ENCODE data around the gene POTEI. TPM values are rescaled to one million over a fixed set of nuclear protein-coding genes. Genes with fewer than 3 reads are reported as not detected.
"Not testable (repeated sequence)": the region's sequence is repeated elsewhere in the genome, so short reads cannot be mapped to it uniquely, and the experiment has no call there.

POTEI gene
- total RNA-seq, 1 experiment from 2014 or later, result 1.2 TPM

DNA sequence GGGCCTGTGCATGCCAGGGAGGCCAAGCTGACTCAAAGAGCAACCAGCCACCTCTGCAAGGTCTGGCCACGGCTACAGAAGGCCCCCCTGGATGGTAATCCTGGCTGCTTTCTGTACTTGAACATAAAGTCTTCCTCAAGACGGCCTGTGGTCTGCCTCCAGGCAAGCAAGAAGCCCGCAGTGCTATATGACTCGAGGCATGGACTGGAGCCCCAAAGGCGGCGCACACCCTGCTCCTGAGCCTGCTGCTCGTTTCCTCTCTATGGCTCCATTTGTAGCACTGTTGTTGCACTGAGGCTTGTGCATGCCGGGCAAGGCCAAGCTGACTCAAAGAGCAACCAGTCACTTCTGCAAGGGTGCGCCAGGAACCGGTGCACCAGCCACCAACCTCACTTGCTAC, 57.3 kb downstream of the POTEI start:
- RAD21 ChIA-PET (ENCODE audit: low non-redundant PET in 1 of 2, low total read pairs in 2 of 2, uncharacterized antibody in 2 of 2, unreplicated experiment in 2 of 2); H3K27ac ChIP-seq (ENCODE audit: low read depth, low read length); H3K4me1 ChIP-seq (ENCODE audit: control insufficient read depth in 1 of 2, insufficient read depth in 2 of 2, low read length in 2 of 2); BruUV-seq (replicated peaks); H3K4me2 ChIP-seq (ENCODE audit: low read length); H4K20me1 ChIP-seq (ENCODE audit: insufficient read depth); H3K36me3 ChIP-seq (ENCODE audit: control insufficient read depth in 1 of 2, insufficient read depth in 2 of 2, low read length in 2 of 2); H3K9me2 ChIP-seq (ENCODE audit: insufficient read depth); H3K9ac ChIP-seq (ENCODE audit: low read length); DNase-seq (ENCODE audit: low read depth, low spot score); H3K4me3 ChIP-seq (replicated peaks in 1 of 2; ENCODE audit: low read depth in 1 of 2, low read length in 2 of 2); POLR2A ChIA-PET; H2AFZ ChIP-seq (ENCODE audit: low read depth, low read length, poor library complexity, severe bottlenecking); H3K79me2 ChIP-seq (ENCODE audit: insufficient read depth, low read length); intact Hi-C loops (cut with micrococcal nuclease); ATAC-seq; CTCF ChIA-PET; H3K27me3 ChIP-seq (ENCODE audit: insufficient read depth, low read length); H3K9me3 ChIP-seq (ENCODE audit: control insufficient read depth in 1 of 2, insufficient read depth in 1 of 2, low read depth in 1 of 2, low read length in 2 of 2): not testable (repeated sequence)

DNA sequence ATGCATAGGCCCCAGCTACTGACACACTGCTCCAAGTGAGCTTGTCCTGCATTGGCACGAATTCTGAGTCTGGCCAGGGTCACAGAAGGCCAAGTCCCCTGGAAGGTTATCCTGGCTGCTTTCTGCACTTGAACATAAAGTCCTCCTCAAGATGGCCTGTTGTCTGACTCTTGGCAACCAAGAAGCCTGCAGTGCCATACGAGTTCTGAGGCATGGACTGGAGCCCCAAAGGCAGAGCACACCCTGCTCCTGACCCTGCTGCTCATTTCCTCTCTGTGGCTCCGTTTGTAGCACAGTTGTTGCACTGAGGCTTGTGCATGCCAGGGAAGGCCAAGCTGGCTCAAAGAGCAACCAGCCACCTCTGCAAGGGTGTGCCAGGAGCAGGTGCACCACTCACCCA, 57.9 kb downstream of the POTEI start:
- intact Hi-C loops (cut with micrococcal nuclease); H3K4me3 ChIP-seq (replicated peaks in 1 of 2; ENCODE audit: low read depth in 1 of 2, low read length in 2 of 2); H3K36me3 ChIP-seq (ENCODE audit: control insufficient read depth in 1 of 2, insufficient read depth in 2 of 2, low read length in 2 of 2); H3K9ac ChIP-seq (ENCODE audit: low read length); H3K4me1 ChIP-seq (ENCODE audit: control insufficient read depth in 1 of 2, insufficient read depth in 2 of 2, low read length in 2 of 2); H3K27ac ChIP-seq (ENCODE audit: low read depth, low read length); H2AFZ ChIP-seq (ENCODE audit: low read depth, low read length, poor library complexity, severe bottlenecking); DNase-seq (ENCODE audit: low read depth, low spot score); POLR2A ChIA-PET; H3K4me2 ChIP-seq (ENCODE audit: low read length); H3K27me3 ChIP-seq (ENCODE audit: insufficient read depth, low read length); RAD21 ChIA-PET (ENCODE audit: low non-redundant PET in 1 of 2, low total read pairs in 2 of 2, uncharacterized antibody in 2 of 2, unreplicated experiment in 2 of 2); H3K79me2 ChIP-seq (ENCODE audit: insufficient read depth, low read length); ATAC-seq; CTCF ChIA-PET; H3K9me2 ChIP-seq (ENCODE audit: insufficient read depth); H3K9me3 ChIP-seq (ENCODE audit: control insufficient read depth in 1 of 2, insufficient read depth in 1 of 2, low read depth in 1 of 2, low read length in 2 of 2); H4K20me1 ChIP-seq (ENCODE audit: insufficient read depth); BruUV-seq (replicated peaks): not testable (repeated sequence)

DNA sequence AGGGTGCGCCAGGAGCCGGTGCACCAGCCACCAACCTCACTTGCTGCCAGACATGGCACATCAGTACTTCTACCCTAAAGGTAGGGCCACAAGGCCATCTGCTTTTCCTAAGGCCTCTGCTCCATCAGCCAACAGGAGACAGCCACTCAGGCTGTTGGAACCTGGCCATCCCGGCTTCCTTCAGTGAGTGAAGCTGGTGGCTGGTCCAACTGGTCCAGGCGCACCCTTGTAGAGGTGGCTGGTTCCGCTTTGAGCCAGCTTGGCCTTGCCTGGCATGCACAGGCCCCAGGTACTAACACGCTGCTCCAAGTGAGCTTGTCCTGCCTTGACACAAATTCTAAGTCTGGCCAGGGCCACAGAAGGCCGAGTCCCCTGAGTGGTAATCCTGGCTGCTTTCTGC, 58.8 kb downstream of the POTEI start:
- BruUV-seq (replicated peaks); H3K4me1 ChIP-seq (ENCODE audit: control insufficient read depth in 1 of 2, insufficient read depth in 2 of 2, low read length in 2 of 2); H3K4me3 ChIP-seq (replicated peaks in 1 of 2; ENCODE audit: low read depth in 1 of 2, low read length in 2 of 2); intact Hi-C loops (cut with micrococcal nuclease); H3K27me3 ChIP-seq (ENCODE audit: insufficient read depth, low read length); H3K36me3 ChIP-seq (ENCODE audit: control insufficient read depth in 1 of 2, insufficient read depth in 2 of 2, low read length in 2 of 2); RAD21 ChIA-PET (ENCODE audit: low non-redundant PET in 1 of 2, low total read pairs in 2 of 2, uncharacterized antibody in 2 of 2, unreplicated experiment in 2 of 2); H3K9me3 ChIP-seq (ENCODE audit: control insufficient read depth in 1 of 2, insufficient read depth in 1 of 2, low read depth in 1 of 2, low read length in 2 of 2); CTCF ChIA-PET; ATAC-seq; H2AFZ ChIP-seq (ENCODE audit: low read depth, low read length, poor library complexity, severe bottlenecking); H3K79me2 ChIP-seq (ENCODE audit: insufficient read depth, low read length); H3K27ac ChIP-seq (ENCODE audit: low read depth, low read length); POLR2A ChIA-PET; H3K9me2 ChIP-seq (ENCODE audit: insufficient read depth); H3K4me2 ChIP-seq (ENCODE audit: low read length); H4K20me1 ChIP-seq (ENCODE audit: insufficient read depth); H3K9ac ChIP-seq (ENCODE audit: low read length); DNase-seq (ENCODE audit: low read depth, low spot score): not testable (repeated sequence)

DNA sequence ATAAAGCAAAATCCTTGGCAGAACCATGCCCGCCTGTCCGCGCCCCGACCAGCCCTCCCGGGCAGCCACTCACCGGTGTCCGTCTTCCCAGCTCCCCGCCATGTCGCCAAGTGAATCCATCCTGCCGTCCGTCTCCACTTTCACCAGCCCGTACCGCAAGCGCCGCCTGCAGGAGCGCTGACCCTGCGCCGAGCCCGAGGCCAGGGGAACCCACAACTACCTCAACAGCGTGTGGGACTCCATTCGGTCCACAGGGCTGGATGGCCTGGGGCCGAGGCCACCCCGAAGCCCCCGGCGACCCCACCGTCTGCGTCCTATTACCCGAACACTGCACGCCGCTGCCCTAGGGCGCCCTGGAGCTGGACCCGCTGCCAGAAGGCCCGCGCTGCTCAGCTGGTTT, 81.5 kb downstream of the POTEI start:
- H3K9me2 ChIP-seq (ENCODE audit: insufficient read depth); H3K27me3 ChIP-seq (ENCODE audit: insufficient read depth, low read length); H3K9me3 ChIP-seq (ENCODE audit: control insufficient read depth in 1 of 2, insufficient read depth in 1 of 2, low read depth in 1 of 2, low read length in 2 of 2); DNase-seq (ENCODE audit: low read depth, low spot score); POLR2A ChIA-PET; H3K9ac ChIP-seq (ENCODE audit: low read length); H3K4me3 ChIP-seq (replicated peaks in 1 of 2; ENCODE audit: low read depth in 1 of 2, low read length in 2 of 2); H3K79me2 ChIP-seq (ENCODE audit: insufficient read depth, low read length); ATAC-seq; H3K4me2 ChIP-seq (ENCODE audit: low read length); intact Hi-C loops (cut with micrococcal nuclease); H3K27ac ChIP-seq (ENCODE audit: low read depth, low read length); CTCF ChIA-PET; H3K36me3 ChIP-seq (ENCODE audit: control insufficient read depth in 1 of 2, insufficient read depth in 2 of 2, low read length in 2 of 2); H3K4me1 ChIP-seq (ENCODE audit: control insufficient read depth in 1 of 2, insufficient read depth in 2 of 2, low read length in 2 of 2); H4K20me1 ChIP-seq (ENCODE audit: insufficient read depth); BruUV-seq (replicated peaks); RAD21 ChIA-PET (ENCODE audit: low non-redundant PET in 1 of 2, low total read pairs in 2 of 2, uncharacterized antibody in 2 of 2, unreplicated experiment in 2 of 2); H2AFZ ChIP-seq (ENCODE audit: low read depth, low read length, poor library complexity, severe bottlenecking): not testable (repeated sequence)

DNA sequence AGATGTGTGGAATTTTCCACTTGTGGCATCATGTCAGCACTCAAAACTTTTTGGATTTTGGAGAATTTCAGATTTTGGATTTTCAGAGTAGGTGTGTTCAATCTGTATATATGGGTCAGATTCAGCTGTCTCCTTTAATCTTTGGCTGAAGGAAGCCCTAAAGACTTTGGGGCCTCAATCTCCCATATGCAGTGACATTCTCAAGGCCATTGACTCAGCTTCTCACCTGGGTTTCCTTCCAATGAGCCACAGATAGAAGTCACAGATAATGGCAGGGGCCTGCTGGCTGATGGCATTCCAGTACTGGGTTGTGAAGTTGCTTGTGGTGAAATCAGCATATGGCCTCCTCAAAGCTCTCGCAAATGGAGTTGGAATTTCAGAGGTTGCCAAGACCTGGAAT, 90.3 kb downstream of the POTEI start:
- H3K27me3 ChIP-seq (ENCODE audit: insufficient read depth, low read length); ATAC-seq; H2AFZ ChIP-seq (ENCODE audit: low read depth, low read length, poor library complexity, severe bottlenecking); H3K79me2 ChIP-seq (ENCODE audit: insufficient read depth, low read length); H3K36me3 ChIP-seq (ENCODE audit: control insufficient read depth in 1 of 2, insufficient read depth in 2 of 2, low read length in 2 of 2); H4K20me1 ChIP-seq (ENCODE audit: insufficient read depth); H3K9me3 ChIP-seq (ENCODE audit: control insufficient read depth in 1 of 2, insufficient read depth in 1 of 2, low read depth in 1 of 2, low read length in 2 of 2); intact Hi-C loops (cut with micrococcal nuclease); H3K27ac ChIP-seq (ENCODE audit: low read depth, low read length); H3K9me2 ChIP-seq (ENCODE audit: insufficient read depth); CTCF ChIA-PET; POLR2A ChIA-PET; H3K4me3 ChIP-seq (replicated peaks in 1 of 2; ENCODE audit: low read depth in 1 of 2, low read length in 2 of 2); H3K9ac ChIP-seq (ENCODE audit: low read length); RAD21 ChIA-PET (ENCODE audit: low non-redundant PET in 1 of 2, low total read pairs in 2 of 2, uncharacterized antibody in 2 of 2, unreplicated experiment in 2 of 2); H3K4me1 ChIP-seq (ENCODE audit: control insufficient read depth in 1 of 2, insufficient read depth in 2 of 2, low read length in 2 of 2); DNase-seq (ENCODE audit: low read depth, low spot score); H3K4me2 ChIP-seq (ENCODE audit: low read length); BruUV-seq (replicated peaks): not testable (repeated sequence)

Measured in HCT116 (cell line).